Prostate gland (tissue), 2 donors: ENCODE data around the gene DCAF11. TPM values are rescaled to one million over a fixed set of nuclear protein-coding genes. Genes with fewer than 3 reads are reported as not detected.

Source experiments
- DNase-seq: peaks from one replicate; pipeline ENCODE4 v3.0.0-alpha.2; 2019; ENCODE audit warnings: low spot score
- H3K27ac ChIP-seq, 2 donors: fragments of 200-600 bp; sonication (generic); 2 replicates each; pipeline ENCODE4 v1.5.1; 2017 to 2019
- H3K27me3 ChIP-seq: fragments of 200-600 bp; sonication (generic); replicated peaks from 2 replicates; pipeline ENCODE4 v1.5.1; 2019; ENCODE audit not compliant: insufficient read depth
- H3K36me3 ChIP-seq, 2 donors: fragments of 200-600 bp; sonication (generic); 1 replicate in 1 of 2; 2 replicates in 1 of 2; pipeline versions ENCODE4 v1.5.1 to v1.8.1; 2017 to 2019
- H3K4me1 ChIP-seq: fragments of 200-600 bp; sonication (generic); replicated peaks from 2 replicates; pipeline ENCODE4 v1.5.1; 2019
- H3K4me3 ChIP-seq, 2 donors: fragments of 200-600 bp; sonication (generic); 2 replicates each; pipeline ENCODE4 v1.5.1; 2017 to 2019
- H3K9me3 ChIP-seq: fragments of 200-600 bp; sonication (generic); 2 replicates; pipeline ENCODE4 v1.5.1; 2017
- CTCF ChIP-seq, 4 experiments: fragments of 200-600 bp in 2 of 4; fragments of 450-650 bp in 2 of 4; sonication (generic) in 2 of 4; IDR thresholded peaks; 1 replicate in 3 of 4; 2 replicates in 1 of 4; pipeline ENCODE4 v1.5.1; 2016 to 2019; ENCODE audit warnings: antibody characterized with exemption in 4 of 4, mild to moderate bottlenecking in 2 of 4, moderate library complexity in 2 of 4
- POLR2A ChIP-seq: fragments of 450-650 bp; IDR thresholded peaks from one replicate; pipeline ENCODE4 v1.6.1; 2016; ENCODE audit warnings: antibody characterized with exemption, mild to moderate bottlenecking
- POLR2AphosphoS5 ChIP-seq: sonication (generic); formaldehyde crosslinking; IDR thresholded peaks from one replicate; pipeline ENCODE4 v1.6.1; 2017; ENCODE audit warnings: antibody characterized with exemption
- WGBS: methylation state at CpG from one replicate; pipeline ENCODE4 v1.1.5; 2018; 5-methylcytosine and 5-hydroxymethylcytosine counted together
- intact Hi-C: fragments of 100-400 bp; cut with DNase I; formaldehyde crosslinking; loops from one replicate; pipeline ENCODE4 v1.14.2; 2022
- total RNA-seq, 2 donors: library from RNA; depleted of rRNA; stranded (reverse); fragments of >200 nt; gene quantifications; one replicate each; pipeline ENCODE4 v1.1.0, GENCODE V29; 2016

Gene DCAF11
- total RNA-seq, 2 donors from 2014 or later, result 111 to 115 TPM

- Histone ChIP-seq H3K27me3 (no peaks in the 10 kb centered on the region), H3K9me3 (no peaks in the 10 kb centered on the region), H3K4me3 (no peak overlapping the region), H3K4me1 (peaks cover 11% of the 10 kb centered on the region), H3K27ac (peak overlapping the region; percentile 92 to 96), H3K36me3 (peaks cover 5 to 22% of the 10 kb centered on the region in 2 donors)
- 77% methylated on average over 11 of the region's 11 CpGs for WGBS
- TF ChIP-seq POLR2A (no peak), POLR2AphosphoS5 (no peak), CTCF (IDR thresholded peaks at IDR 0.05) (no peak)
- no peak for DNase-seq
- intact Hi-C loops, result loop anchor here (5.0 kb wide), 1 partner anchor 148 kb away; no protein-coding TSS in a partner anchor
These were observed 45.4 kb downstream of the DCAF11 start for GRCh38 chr14:24159777-24160498.

- Histone ChIP-seq H3K27me3 (no peaks in the 10 kb centered on the region), H3K4me3 (no peak overlapping the region), H3K9me3 (no peaks in the 10 kb centered on the region), H3K27ac (peak overlapping the region; percentile 92 to 96), H3K4me1 (peaks cover 11% of the 10 kb centered on the region), H3K36me3 (peaks cover 11 to 22% of the 10 kb centered on the region in 2 donors)
- TF ChIP-seq POLR2AphosphoS5 (no peak), CTCF (IDR thresholded peaks at IDR 0.05) (no peak), POLR2A (no peak)
- intact Hi-C loops, result loop anchor here (5.0 kb wide), 1 partner anchor 148 kb away; no protein-coding TSS in a partner anchor
- 84% methylated on average over 4 of the region's 4 CpGs for WGBS
- DNase-seq, result no peak
These were observed 45.9 kb downstream of the DCAF11 start for GRCh38 chr14:24160499-24160849.

GRCh38 chr14:24160850-24161804 lies 46.5 kb downstream of the DCAF11 start, which contains the start of gene IRF9:
IRF9 (plus strand) TSS chr14:24161265; CDS start chr14:24162145, 880 bp downstream.
- TF ChIP-seq POLR2AphosphoS5 (peak; percentile 99), CTCF (IDR thresholded peaks at IDR 0.05) (peak; percentile 95 to 99 (median 98)), POLR2A (peak; percentile 68)
- no peaks in the 10 kb centered on the region for H3K27me3 ChIP-seq
- H3K27ac ChIP-seq, result peak within 1 kb of the TSS; percentile 92 to 96
- intact Hi-C loops, result loop anchor here (5.0 kb wide), 1 partner anchor 149 kb away; no protein-coding TSS in a partner anchor
- H3K4me3 ChIP-seq, result peak within 1 kb of the TSS; percentile 42 to 52
- 0% methylated on average over 12 of the region's 12 CpGs for WGBS
- DNase-seq, result peak; percentile 95
- H3K36me3 ChIP-seq, result peaks cover 15 to 19% of the 10 kb centered on the region in 2 donors
- H3K9me3 ChIP-seq, result no peaks in the 10 kb centered on the region
- H3K4me1 ChIP-seq, result peaks cover 11% of the 10 kb centered on the region

GRCh38 chr14:24162093-24162492 lies 47.5 kb downstream of the DCAF11 start:
- intact Hi-C loops, result loop anchor here (5.0 kb wide), 1 partner anchor 150 kb away; no protein-coding TSS in a partner anchor
- Histone ChIP-seq H3K4me3 (peak overlapping the region; percentile 42 to 52), H3K27me3 (no peaks in the 10 kb centered on the region), H3K4me1 (peaks cover 11% of the 10 kb centered on the region), H3K27ac (peak overlapping the region; percentile 92 to 96), H3K9me3 (no peaks in the 10 kb centered on the region), H3K36me3 (peaks cover 15 to 23% of the 10 kb centered on the region in 2 donors)
- no peak for DNase-seq
- WGBS, result 42% methylated on average over 8 of the region's 8 CpGs
- TF ChIP-seq POLR2A, result no peak
- no peak for TF ChIP-seq POLR2AphosphoS5
- no peak for TF ChIP-seq CTCF (IDR thresholded peaks at IDR 0.05)
